Body of pancreas (tissue), 4 donors: ENCODE data around the gene ARHGEF19.

ENCODE experiments used
- CTCF ChIP-seq, 7 experiments: fragments of 450-650 bp in 4 of 7; fragments of 200-600 bp in 3 of 7; sonication (generic) in 3 of 7; IDR thresholded peaks; one replicate each; pipeline ENCODE4 v1.5.1; 2016 to 2019; ENCODE audit warnings: antibody characterized with exemption in 7 of 7
- POLR2A ChIP-seq, 3 donors: fragments of 450-650 bp; IDR thresholded peaks; one replicate each; pipeline ENCODE4 v1.6.1; 2016; ENCODE audit warnings: antibody characterized with exemption in 3 of 3, mild to moderate bottlenecking in 2 of 3

GRCh38 chr1:16151196-16151994 lies 61.1 kb downstream of the ARHGEF19 start:
- no peak for TF ChIP-seq POLR2A (IDR thresholded peaks at IDR 0.05)
- no peak for TF ChIP-seq CTCF (IDR thresholded peaks at IDR 0.05)
